Measurements from ENCODE around the gene PIK3CB. TPM values are rescaled to one million over a fixed set of nuclear protein-coding genes. Genes with fewer than 3 reads are reported as not detected.
A peak's percentile ranks its signal among the peaks of the same experiment; 100 is the strongest.

The PIK3CB gene
- polyA plus RNA-seq, 1 of the 3 experiments (the other 2 are of a cell fraction): 6.8 TPM

DNA sequence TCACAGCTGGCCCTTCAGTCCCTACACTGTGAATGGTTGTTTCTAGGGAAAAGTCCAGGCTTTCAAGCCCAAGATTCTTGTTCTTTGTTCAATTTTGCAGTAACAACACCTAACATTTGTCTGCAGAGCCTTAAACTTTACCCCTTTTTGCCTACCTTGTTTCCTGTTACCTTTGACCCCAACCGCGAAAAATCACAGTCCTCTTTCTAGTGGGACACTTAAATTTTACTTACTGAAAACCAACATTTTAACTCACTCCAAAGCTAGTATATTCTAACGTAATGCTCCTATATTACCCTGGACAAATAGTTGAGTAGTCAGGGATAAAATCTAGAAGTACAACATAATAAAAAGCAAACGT, 649 bp upstream of the PIK3CB start (continued):
- TF ChIP-seq EP300 (IDR thresholded peaks at IDR 0.05; ENCODE audit: borderline replicate concordance in 1 of 2, low read depth in 1 of 2, low read length in 1 of 2) (no peak), CHD2 (IDR thresholded peaks at IDR 0.05; ENCODE audit: low read length, partially characterized antibody) (no peak), GABPA (IDR thresholded peaks at IDR 0.05; ENCODE audit: low read depth) (no peak), FOXM1 (IDR thresholded peaks at IDR 0.05; ENCODE audit: low read depth) (no peak)
- TF ChIP-seq, protein P1, sequence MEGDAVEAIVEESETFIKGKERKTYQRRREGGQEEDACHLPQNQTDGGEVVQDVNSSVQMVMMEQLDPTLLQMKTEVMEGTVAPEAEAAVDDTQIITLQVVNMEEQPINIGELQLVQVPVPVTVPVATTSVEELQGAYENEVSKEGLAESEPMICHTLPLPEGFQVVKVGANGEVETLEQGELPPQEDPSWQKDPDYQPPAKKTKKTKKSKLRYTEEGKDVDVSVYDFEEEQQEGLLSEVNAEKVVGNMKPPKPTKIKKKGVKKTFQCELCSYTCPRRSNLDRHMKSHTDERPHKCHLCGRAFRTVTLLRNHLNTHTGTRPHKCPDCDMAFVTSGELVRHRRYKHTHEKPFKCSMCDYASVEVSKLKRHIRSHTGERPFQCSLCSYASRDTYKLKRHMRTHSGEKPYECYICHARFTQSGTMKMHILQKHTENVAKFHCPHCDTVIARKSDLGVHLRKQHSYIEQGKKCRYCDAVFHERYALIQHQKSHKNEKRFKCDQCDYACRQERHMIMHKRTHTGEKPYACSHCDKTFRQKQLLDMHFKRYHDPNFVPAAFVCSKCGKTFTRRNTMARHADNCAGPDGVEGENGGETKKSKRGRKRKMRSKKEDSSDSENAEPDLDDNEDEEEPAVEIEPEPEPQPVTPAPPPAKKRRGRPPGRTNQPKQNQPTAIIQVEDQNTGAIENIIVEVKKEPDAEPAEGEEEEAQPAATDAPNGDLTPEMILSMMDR (IDR thresholded peaks at IDR 0.05): no peak
- TF ChIP-seq, protein P2, sequence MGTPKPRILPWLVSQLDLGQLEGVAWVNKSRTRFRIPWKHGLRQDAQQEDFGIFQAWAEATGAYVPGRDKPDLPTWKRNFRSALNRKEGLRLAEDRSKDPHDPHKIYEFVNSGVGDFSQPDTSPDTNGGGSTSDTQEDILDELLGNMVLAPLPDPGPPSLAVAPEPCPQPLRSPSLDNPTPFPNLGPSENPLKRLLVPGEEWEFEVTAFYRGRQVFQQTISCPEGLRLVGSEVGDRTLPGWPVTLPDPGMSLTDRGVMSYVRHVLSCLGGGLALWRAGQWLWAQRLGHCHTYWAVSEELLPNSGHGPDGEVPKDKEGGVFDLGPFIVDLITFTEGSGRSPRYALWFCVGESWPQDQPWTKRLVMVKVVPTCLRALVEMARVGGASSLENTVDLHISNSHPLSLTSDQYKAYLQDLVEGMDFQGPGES (IDR thresholded peaks at IDR 0.05; ENCODE audit: low read depth, low read length): no peak

DNA sequence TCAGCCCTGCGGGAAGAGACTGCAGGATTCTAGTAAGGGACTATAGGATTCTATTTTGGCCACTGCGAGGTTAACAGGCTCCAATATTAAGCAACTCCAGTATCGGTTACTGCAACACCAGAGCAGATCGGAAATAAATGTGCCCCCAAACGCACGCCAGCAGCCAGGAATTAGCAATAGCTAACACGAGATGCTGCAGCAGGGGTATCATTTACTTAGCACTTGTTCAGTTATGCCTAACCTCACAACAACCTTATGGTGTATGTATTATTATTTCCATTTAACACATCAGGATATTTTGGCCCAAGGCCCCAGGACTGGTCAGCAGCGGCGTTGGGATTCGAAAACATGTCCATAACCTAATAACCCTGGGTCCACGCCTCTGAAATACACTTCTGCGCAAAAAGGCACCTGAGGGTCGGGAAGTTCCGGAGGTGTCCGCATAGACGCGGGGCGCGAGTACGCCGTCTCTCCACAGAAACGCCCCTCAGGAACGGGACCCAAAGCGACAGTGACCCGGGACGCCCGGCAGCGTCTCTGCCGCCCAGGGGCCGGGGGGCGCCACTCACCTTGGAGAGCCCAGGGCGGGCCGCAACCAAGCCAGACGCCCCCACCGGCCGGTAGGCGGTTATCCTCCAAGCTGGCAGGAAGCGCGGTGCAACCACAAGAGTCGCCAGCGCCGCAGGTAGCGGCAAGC, 681 bp downstream of the PIK3CB start:
- Histone ChIP-seq H3K9ac (peak overlapping the region; percentile 84), H3F3A (replicated peaks; ENCODE audit: insufficient read depth) (peaks cover 8% of the 10 kb centered on the region), H3K27ac (ENCODE audit: low read depth in 2 of 2, low read length in 1 of 2) (peak overlapping the region; percentile 35 to 71; a peak in 2 of 4 replicates), H3K9me3 (no peaks in the 10 kb centered on the region), H4K20me1 (ENCODE audit: insufficient read depth) (no peaks in the 10 kb centered on the region), H3K4me2 (peak overlapping the region; percentile 90), H3K79me2 (ENCODE audit: insufficient read depth) (peaks cover 44% of the 10 kb centered on the region), H3K4me3 (ENCODE audit: low read depth in 2 of 2, low read length in 1 of 2) (peak overlapping the region; percentile 64 to 92), H3K9me2 (no peaks in the 10 kb centered on the region), H3K36me3 (replicated peaks in 1 of 2; ENCODE audit: control insufficient read depth in 1 of 2, insufficient read depth in 2 of 2, low read length in 1 of 2) (no peaks in the 10 kb centered on the region), H3K4me1 (ENCODE audit: control insufficient read depth in 1 of 2, insufficient read depth in 2 of 2, low read depth in 1 of 2, low read length in 1 of 2) (peaks cover 3 to 4% of the 10 kb centered on the region in 2 experiments; a peak in 2 of 4 replicates), H3K27me3 (ENCODE audit: insufficient read depth) (no peaks in the 10 kb centered on the region), H2AFZ (ENCODE audit: low read depth) (peak overlapping the region; percentile 79)
- WGBS (ENCODE audit: low lambda C conversion rate): 4% methylated on average over 10 of the region's 43 CpGs
- CTCF ChIA-PET: interaction anchor here (0.9 to 4.1 kb wide), 7 partner anchors 8 to 239 kb away, joined by 3 to 20 read pairs (median 3); partner anchors contain the start of gene CEP70
- peak; percentile 36 for DNase-seq
- POLR2A ChIA-PET: interaction anchor here (0.6 to 0.8 kb wide), 3 partner anchors 32 to 240 kb away, joined by 3 to 6 read pairs (median 3); partner anchors contain the start of gene CEP70
- TF ChIP-seq ELF1 (IDR thresholded peaks at IDR 0.05) (no peak), RFX5 (IDR thresholded peaks at IDR 0.05; ENCODE audit: low read length) (no peak), RCOR1 (IDR thresholded peaks at IDR 0.05; ENCODE audit: low read length) (no peak; the same call in 1 of the 2 replicates), RAD21 (IDR thresholded peaks at IDR 0.05; ENCODE audit: low read length) (no peak), GABPA (IDR thresholded peaks at IDR 0.05; ENCODE audit: low read depth) (no peak), USF1 (IDR thresholded peaks at IDR 0.05; ENCODE audit: borderline replicate concordance, low read depth) (no peak), TEAD4 (IDR thresholded peaks at IDR 0.05; ENCODE audit: borderline replicate concordance, insufficient read depth) (no peak), POLR2AphosphoS5 (IDR thresholded peaks at IDR 0.05; ENCODE audit: low read depth, low read length) (no peak), EZH2phosphoT487 (IDR thresholded peaks at IDR 0.05; ENCODE audit: borderline replicate concordance, low read depth) (no peak), GATA2 (CRISPR knock-in tag; IDR thresholded peaks at IDR 0.05) (no peak), REST (IDR thresholded peaks at IDR 0.05; ENCODE audit: low read depth, low read length) (0 out of 2 replicates have a peak, but pooled peaks have one; percentile 50), NFIC (IDR thresholded peaks at IDR 0.05; ENCODE audit: borderline replicate concordance) (no peak), TCF12 (IDR thresholded peaks at IDR 0.05) (no peak), SMC3 (IDR thresholded peaks at IDR 0.05; ENCODE audit: low read depth, low read length) (0 out of 2 replicates have a peak, but pooled peaks have one; percentile 0), RXRA (IDR thresholded peaks at IDR 0.05; ENCODE audit: borderline replicate concordance, low read depth) (no peak)
- TF ChIP-seq, protein P3, sequence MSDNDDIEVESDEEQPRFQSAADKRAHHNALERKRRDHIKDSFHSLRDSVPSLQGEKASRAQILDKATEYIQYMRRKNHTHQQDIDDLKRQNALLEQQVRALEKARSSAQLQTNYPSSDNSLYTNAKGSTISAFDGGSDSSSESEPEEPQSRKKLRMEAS (IDR thresholded peaks at IDR 0.05; ENCODE audit: low read depth): no peak
- TF ChIP-seq, protein P1 (IDR thresholded peaks at IDR 0.05): peak; percentile 38; the same call in 1 of the 2 replicates
